CD4-positive, alpha-beta T cell treated with Interleukin-2 at 100 ng/mL for 4 hours (primary cell): ENCODE data around the gene FAP.

ENCODE experiments used
- DNase-seq: peaks from one replicate; pipeline ENCODE4 v3.0.0-alpha.2; 2020; ENCODE audit warnings: low spot score

The FAP gene

DNA sequence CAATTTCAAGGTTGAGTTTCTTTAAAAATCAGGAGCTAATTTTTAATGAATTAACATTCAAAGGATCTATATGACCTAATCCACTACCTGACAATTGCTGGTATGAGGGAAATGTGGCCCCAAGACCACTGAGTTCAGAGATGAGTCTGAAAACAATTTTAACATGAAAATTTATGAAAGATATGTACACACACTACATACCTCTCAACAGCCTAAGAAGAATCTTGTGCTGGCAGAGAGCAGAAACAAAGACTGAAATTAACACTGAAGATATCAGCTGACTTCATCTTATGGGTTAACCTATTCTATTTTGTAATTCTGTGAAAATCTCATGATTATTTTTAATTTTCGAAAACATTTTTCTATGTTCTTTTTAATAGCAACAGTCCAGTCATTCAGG lies 1.7 kb downstream of the FAP start:
- no peak for DNase-seq

DNA sequence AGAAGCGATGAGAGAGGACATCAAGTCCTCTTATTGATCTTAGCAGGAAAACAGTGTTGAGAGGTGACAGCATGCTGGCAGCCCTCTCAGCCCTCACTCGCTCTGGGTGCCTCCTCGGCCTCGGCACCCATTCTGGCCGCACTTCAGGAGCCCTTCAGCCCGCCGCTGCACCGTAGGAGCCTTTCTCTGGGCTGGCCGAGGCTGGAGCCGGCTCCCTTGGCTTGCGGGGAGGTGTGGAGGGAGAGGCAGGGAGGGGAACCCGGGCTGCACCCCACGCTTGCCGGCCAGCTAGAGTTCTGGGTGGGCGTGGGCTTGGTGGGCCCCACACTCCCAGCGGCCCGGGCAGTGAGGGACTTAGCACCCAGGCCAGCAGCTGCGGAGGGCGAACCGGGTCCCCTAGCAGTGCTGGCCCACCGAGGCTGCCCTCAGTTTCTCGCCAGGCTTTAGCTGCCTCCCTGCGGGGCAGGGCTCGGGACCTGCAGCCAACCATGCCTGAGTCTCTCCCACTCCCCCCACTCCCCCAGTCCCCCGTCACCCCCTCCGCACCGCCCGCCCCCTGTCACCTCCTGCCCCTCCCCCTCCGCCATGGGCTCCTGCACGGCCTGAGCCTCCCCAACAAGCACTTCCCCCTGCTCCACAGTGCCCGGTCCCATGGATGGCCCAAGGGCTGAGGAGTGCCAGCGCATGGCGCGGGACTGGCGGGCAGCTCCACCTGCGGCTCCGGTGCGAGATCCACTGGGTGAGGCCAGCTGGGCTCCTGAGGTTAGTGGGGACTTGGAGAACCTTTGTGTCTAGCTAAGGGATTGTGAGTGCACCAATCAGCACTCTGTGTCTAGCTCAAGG lies 8.4 kb downstream of the FAP start:
- no peak for DNase-seq

DNA sequence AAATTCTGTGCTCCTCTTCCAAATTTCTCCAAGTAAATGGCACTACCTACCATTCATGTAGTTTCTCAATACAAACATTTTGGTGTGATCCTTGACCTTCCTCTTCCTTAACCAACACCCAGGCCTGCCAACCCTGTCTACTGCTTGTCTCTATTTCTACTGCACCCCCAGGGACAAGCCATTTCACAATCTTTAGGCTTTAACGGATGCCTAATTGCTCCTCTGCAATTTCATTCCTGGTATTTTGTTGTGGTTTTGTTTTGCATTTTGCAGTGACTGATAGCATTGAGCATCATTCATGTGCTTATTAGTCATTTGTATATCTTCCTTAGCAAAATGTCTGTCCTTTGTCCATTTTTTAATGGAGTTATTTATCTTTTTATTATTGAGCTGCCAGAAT lies 10.0 kb downstream of the FAP start:
- no peak for DNase-seq

DNA sequence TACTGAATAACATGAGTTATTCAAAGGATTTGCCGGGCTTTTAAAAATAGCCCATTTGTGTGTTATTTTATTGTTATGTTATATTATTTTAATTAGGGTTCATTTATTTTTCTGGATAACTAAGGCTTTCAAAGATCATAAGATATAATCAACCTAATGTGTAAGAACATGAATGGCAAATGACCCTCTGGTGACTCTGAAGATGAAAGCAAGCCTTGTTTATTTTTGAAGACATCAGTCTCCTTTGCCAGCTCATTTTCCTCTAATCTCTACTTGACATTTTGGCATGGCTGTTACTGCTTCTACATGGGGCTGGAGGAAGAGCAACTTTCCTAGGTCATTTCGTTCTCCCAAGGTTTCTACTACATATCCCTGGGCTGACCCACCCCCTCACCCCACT lies 10.6 kb downstream of the FAP start:
- DNase-seq = no peak

DNA sequence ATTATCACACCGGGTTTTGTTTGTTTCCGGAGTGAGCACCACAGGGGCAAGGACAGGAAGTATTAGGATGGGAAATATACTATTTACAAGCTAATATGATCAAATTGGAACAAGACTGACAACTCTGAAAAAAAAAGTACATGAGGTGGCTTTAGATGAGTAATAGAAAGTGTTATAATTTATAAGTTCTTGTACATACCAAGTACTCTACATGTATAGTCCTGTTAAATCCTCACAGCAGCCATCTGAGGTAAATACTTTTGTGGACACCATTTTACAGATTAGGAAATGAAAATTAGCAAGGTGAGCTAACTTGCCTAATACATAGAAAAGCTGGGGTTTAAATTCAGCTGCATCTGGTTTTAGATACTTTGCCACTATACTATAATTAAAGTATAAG lies 11.2 kb downstream of the FAP start:
- no peak for DNase-seq

DNA sequence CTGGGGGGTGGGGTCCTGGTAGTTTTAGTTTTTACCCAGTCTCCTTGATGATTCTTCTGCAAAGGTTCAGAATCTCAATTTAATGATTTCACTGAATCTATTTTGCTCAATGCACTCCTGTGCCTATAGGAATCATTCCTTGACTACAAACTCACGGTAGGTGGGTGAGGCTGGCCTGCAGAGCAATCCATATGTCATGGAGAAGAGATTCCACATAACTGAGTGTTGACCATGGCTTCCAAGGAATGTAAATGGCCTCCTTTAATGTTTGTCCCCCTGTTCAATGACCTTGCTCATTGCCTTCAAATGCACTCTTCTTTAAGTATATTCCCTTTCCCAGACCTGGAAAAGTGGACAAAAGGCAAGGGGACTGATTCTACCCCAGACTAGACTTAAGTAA lies 12.5 kb downstream of the FAP start:
- no peak for DNase-seq

DNA sequence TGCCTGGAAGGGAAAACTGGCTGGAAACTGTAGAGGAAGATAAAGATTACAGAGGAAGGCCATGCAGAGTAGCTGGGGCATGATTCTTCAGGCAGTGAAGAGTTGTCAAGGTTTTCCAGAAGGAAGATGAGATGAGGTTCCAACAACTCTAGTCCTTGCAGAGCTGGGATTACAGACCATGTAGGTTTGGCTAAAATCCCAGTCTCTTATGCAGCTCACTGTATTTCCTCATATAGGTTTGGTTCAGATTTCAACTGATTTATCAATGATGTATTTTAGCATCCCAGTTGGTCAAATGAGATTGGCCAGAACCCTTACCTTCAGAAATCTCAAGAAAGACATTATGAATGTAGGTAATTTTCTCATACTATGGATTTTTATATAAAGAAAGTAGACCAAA lies 16.4 kb downstream of the FAP start:
- no peak for DNase-seq

DNA sequence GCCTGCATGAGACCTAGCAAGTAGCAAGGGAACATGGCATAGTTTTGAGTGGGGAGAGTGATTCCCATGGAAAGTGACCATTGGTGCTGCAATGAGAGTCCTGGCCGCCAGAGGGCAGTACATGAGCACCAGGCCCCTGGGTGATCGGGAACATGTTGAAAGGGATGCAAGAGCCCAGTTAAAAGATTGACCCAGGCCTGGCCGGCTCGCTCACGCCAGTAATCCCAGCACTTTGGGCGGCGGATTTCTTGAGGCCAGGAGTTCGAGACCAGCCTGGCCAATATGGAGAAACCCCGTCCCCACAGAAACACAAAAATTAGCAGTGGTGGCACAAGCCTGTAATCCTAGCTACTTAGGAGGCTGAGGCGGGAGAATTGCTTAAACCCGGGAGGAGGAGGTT lies 22.2 kb downstream of the FAP start:
- DNase-seq = peak; percentile 61

DNA sequence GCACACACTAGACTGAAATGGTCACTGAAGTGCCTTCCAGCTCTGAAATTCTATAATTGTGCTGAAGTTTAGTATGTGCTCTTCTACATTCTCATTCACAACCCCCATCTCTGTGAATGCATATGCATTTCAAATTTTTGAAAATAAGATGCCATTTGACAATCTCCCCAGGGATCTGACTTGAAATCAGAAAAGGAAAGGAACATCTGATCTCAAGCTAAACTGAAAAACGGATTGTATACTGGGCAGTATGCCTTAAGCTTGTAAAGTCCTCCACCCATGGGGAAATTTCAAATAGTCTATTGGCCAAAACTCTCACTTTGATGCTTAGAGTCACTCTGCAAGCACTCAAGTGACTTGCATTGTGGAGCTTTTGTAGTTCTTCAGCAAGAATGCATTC lies 22.9 kb downstream of the FAP start:
- no peak for DNase-seq

DNA sequence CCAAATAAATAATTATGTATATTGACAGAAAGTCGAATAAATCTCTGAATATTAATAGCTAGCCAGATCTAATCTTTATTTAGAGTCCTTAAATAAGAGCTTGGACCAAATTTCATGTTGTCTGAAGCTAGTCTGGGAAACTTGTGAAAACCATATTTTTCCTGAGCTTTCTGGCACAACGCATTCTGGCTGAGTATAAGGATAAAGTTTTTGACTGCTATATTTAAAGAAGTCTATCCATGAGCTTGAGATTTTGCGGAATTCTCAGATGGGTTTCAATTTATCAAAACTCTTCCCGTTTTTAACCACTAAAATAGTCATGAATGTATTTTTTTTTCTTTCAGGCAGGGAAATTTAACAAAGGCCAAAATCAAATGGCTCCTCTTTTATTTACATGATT lies 23.8 kb downstream of the FAP start:
- no peak for DNase-seq

DNA sequence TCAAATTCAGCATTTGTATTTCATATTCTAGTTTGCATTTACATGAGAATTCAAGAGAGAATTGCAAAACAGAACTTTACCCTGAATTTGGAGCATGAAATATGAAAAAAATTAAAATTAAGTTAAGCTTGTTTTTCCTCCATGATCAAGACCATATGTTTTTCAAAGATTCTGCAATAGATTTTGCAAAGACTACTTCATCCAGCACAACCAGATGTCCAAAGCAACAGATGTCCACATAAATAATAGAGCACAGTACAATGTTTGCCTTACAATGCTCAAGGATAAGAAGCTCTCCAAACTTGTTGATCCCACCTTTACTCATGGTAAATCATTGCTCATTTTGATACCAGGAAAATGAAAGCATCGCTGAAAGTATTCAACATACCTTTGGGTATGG lies 25.6 kb downstream of the FAP start:
- DNase-seq = no peak

DNA sequence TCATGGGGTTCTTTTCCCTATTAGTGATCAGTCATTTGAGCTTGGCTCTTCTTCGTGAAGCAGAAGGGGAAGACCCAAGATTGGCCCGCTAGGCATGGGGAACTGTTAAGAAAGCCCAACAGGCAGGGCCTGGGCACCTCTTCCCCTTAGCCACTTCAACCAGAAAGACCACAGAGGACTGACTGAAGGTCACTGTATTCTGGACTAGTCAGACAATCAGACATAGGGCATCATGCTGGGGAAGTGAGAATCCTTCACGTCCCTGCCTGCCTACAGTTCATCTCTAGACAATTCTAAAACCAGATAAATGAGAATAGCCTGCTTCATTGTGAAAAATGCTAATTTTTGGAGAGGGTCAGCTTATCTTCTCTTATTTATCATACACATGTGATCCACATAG lies 28.1 kb downstream of the FAP start:
- DNase-seq = no peak

DNA sequence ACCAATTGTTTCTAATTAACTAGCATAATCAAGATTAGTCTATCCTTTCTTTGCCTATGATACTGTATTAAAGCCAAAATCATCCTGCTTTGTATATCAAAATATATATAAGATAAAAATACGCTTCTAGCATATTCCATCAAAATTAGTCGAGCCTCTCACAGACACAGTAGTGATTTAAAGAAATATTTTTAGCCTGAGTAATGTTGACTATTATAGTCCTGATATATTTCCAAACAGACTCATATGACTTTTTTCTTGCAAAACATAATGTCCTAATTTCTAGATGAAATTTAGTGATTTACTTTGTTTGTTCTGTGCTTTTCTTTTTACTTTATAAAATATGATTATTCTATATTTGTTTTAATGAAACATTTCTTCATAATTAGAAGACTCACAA lies 30.9 kb downstream of the FAP start:
- no peak for DNase-seq

DNA sequence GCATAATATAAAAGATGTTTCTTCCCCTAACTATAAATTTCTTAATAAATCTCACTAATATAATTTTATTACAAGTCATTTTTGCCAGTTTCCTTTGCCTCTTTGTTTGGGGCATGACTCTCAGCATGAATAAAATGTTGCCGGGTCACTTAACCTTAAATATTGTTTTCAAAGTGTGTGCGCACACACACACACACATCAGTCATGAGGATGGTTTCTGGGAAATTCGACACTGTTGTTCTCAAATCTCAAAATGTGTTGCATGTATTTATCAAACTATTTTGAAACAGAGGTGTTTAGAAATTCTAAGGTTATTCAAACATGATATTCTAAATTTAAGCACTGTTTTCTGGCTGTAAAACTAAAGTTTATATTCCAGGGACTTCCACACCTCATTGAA lies 31.5 kb downstream of the FAP start:
- DNase-seq = no peak

DNA sequence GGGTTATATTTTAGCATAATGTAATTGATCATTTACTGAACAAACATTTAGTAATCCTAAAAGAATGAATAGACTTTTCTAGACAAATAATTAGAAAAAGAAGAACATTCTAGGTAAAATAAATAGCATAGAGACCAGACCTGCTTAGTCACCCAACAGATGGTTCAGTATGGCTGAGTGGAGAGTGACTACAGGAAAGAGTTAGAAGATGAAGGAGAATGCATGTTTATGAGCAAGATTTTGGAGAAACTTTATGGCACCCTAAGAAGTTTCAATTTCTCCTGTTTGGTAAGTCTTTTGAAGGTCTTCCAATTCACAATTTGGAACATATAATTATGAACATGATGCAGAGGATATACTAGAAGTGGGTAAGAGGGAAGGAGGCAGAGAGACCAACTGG lies 32.9 kb downstream of the FAP start:
- DNase-seq = no peak

DNA sequence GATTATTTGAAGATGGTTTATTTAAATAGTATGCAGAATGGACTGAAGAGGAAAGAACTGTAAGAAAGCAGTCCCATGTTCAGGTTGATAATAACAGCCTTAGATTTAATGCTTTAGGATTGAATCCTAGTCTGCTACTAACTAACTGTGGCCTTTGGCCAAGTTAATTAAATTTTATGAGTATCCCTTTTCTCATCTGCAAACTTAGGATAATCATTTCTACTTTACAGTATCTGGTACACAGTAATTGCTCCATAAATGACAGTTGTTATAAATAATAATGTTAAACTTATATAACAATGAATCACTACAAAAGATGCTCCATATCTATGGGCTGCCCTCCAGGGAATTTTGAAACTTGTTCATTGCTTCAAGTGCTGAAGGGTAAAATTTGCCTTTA lies 41.0 kb downstream of the FAP start:
- DNase-seq = no peak

DNA sequence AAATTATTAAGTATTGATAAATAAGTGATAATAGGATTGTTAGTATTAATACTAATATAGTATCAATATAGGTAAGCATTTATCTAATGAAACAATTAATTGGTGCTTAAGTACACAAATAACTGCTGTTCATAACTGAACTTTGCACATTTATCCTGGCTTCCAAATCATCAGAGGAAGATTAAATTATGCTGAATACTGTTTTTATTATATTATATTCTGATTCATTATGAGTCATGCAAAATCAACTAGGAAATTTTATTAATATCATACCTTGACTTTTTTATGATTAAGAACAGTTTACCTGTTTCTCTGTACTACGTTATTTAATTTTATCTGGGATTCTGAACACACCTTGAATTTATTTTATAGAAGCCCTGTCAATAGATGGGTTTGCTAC lies 42.6 kb downstream of the FAP start:
- DNase-seq = no peak

DNA sequence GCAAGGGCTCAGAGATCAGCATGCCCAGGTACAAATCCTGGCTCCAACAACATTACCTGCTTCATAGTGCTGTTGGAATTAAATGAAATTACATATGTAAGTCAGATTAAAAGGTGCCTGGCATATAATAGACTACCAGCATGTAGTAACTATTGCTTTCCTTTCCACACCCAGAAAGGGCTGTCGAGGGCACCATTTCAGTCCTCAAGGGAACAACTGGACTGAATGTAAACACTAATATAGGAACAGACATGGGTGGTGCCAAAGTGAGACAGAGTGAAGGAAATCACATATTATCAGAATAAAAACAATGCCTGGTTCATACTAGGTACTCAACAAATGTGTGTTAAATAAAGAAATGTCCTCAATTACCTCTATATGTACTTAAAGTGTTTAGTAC lies 43.3 kb downstream of the FAP start:
- no peak for DNase-seq

DNA sequence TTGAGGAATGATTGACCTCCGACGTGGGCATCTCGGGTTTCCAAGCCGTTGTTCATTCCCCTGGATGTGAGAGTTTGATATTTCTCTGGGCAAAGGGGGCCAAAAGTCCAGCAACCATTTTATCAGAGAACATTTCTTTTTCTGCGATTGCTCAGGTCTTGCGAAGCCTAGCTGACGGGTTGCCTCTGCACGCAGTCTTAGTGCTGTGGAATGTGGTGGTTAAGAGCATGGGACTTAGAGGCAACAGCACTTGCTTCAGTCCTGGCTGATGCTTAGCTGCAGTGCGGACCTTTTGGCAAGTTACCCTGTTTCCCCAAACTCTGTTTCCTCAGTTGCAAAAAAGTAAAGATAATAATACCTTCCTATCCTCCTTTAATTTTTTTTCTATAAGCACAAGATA lies 45.0 kb downstream of the FAP start:
- DNase-seq = no peak

DNA sequence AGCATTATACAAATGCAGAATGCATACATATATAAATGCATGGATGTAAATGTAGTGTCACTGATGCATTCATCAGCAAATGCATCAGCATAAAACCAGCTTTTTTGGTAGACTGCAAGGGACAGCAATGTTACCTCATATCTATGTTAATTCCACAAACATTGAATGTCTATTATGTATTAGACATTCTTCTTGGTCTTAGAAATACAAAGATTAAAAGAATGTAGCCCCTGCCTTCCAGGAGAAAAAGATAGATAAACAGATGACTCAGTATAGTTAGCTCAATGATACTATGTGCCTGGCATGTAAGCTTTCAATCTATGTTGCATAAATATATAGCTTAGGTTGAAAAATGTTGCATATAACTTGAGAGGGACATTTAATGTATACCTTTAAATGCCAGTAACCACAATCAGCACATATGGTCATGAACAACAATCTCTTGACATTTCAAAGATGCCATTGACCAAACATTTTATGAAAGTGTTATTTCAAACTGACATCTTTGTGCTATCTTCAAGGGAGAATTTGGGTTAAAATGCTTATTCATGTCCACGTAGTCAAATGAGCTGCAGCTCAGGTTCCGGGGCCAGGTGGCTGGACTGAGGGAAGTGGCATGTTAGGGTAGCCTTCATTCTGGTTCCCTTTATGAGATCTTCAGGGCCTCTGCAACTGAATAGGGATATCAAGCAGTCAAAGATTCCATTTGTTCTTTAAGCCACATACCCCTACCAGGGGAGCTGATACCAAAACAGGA lies 46.0 kb downstream of the FAP start:
- no peak for DNase-seq

DNA sequence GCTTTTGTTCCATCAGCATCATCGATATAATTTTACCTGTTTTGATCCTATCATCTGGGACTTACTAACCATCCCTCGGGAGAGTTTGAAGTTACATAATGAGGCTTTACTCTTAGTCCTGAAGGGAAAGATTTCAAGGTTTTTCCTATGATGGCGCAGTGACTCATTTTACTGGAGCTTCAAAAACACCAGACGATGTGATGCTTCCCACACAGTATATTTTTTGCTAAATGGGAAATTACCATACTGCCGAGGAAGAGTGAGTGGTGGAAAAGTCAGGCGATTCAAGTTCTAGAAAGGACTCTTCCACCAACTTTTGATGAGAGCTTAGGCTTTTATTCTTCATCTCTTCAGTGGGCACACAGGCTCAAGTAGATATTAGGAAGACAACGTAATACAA lies 46.6 kb downstream of the FAP start:
- DNase-seq = no peak

DNA sequence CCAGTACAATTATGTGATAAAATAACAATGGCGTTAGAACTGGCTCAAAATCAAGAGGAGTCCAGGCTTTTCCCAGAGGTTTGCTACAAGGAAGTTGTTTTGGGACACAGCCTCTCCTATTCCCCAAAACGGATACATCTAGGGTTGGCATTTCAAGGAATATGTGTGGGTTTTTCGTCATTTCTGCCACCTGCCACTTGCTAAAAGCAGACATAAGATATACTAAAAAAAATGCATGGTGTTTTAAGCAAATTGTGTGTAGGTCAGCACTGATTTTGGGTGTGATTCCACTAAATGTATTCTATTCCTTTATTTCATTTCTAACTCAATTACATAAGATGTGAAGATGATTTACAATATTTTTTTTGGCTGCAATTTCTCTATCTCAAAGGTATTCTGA lies 54.8 kb downstream of the FAP start:
- no peak for DNase-seq

DNA sequence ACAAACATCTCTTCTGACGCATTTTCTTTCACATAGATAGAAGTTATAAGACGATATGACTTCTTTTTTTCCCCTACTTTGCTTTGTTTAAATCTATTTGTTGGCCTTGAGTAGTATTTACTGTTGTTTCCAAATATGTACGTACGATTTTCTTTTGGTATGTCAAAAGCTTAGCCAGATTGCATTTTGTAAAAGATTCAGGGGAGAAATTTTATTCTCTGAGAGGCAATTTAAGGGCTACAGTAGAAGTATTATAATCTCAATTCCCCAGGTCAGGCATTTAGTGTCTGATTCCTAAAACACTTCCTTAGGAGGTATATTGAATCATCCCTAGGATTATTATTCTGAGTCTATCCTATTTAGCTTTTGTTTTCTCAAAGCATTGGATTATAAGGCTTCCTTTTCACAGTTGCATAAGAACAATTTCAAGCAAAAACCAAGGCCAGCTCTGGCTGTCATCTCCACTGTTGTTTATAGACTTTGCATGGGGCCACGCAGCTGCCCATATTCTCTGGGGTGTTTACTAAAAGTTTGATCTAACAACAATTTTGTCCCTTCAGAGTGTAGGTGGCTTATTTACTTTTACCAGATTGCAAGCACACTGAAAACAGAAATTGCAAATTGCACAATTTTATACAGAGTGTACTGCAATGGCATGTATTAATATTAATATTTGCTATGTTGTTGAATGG lies 57.6 kb downstream of the FAP start:
- no peak for DNase-seq
